ENCODE measurements around the gene UBLCP1. TPM values are rescaled to one million over a fixed set of nuclear protein-coding genes. Genes with fewer than 3 reads are reported as not detected.

Gene UBLCP1
- total and polyA plus RNA-seq, 3 donors from 2014 or later, result 29.6 to 39.1 (median 31.2) TPM

GRCh38 chr5:159310511-159310910 lies 47.4 kb downstream of the UBLCP1 start:
- no peaks in the 10 kb centered on the region for H3K27me3 ChIP-seq
- TF ChIP-seq POLR2A (IDR thresholded peaks at IDR 0.05) (no peak), CTCF (IDR thresholded peaks at IDR 0.05) (no peak)

GRCh38 chr5:159311063-159311462 lies 48.0 kb downstream of the UBLCP1 start:
- Histone ChIP-seq H3K27ac (no peak overlapping the region), H3K4me3 (no peak overlapping the region), H3K9me3 (no peaks in the 10 kb centered on the region), H3K27me3 (no peaks in the 10 kb centered on the region), H3K36me3 (ENCODE audit: low read depth, missing control alignments) (no peaks in the 10 kb centered on the region), H3K4me1 (peaks cover 4% of the 10 kb centered on the region)
- TF ChIP-seq POLR2A (IDR thresholded peaks at IDR 0.05), result no peak
- TF ChIP-seq CTCF (IDR thresholded peaks at IDR 0.05), result no peak
- no peak for DNase-seq
- intact Hi-C loops (cut with DNase I; ENCODE audit: low total_unique reads), result no loop called here
- WGBS, 2 donors, result 54 to 58% methylated on average over 7 of the region's 7 CpGs

More at GRCh38 chr5:159310511-159310910, 47.4 kb downstream of the UBLCP1 start:
- Histone ChIP-seq H3K4me1 (peaks cover 4% of the 10 kb centered on the region), H3K9me3 (no peaks in the 10 kb centered on the region), H3K36me3 (ENCODE audit: low read depth, missing control alignments) (no peaks in the 10 kb centered on the region), H3K4me3 (peak overlapping the region; percentile 20 to 29), H3K27ac (no peak overlapping the region)
- 9 to 14% methylated on average over 13 to 26 of the region's 26 CpGs for WGBS, 2 donors
- intact Hi-C loops (cut with DNase I; ENCODE audit: low total_unique reads), result no loop called here
- no peak for DNase-seq

- intact Hi-C loops (cut with DNase I; ENCODE audit: low total_unique reads), result no loop called here
- Histone ChIP-seq H3K27ac (no peak overlapping the region), H3K36me3 (ENCODE audit: low read depth, missing control alignments) (no peaks in the 10 kb centered on the region), H3K27me3 (no peaks in the 10 kb centered on the region), H3K4me1 (peaks cover 4% of the 10 kb centered on the region), H3K4me3 (no peak overlapping the region), H3K9me3 (no peaks in the 10 kb centered on the region)
- no peak for DNase-seq
- 58 to 71% methylated on average over 2 of the region's 2 CpGs for WGBS, 2 donors
- TF ChIP-seq POLR2A (IDR thresholded peaks at IDR 0.05), result no peak
- TF ChIP-seq CTCF (IDR thresholded peaks at IDR 0.05), result no peak
Measured at GRCh38 chr5:159313197-159313596, 50.1 kb downstream of the UBLCP1 start.

GRCh38 chr5:159316519-159317383 lies 53.7 kb downstream of the UBLCP1 start:
- peak; percentile 61 for DNase-seq
- Histone ChIP-seq H3K4me3 (no peak overlapping the region), H3K27ac (no peak overlapping the region), H3K27me3 (no peaks in the 10 kb centered on the region), H3K4me1 (no peaks in the 10 kb centered on the region), H3K36me3 (ENCODE audit: low read depth, missing control alignments) (no peaks in the 10 kb centered on the region), H3K9me3 (no peaks in the 10 kb centered on the region)
- intact Hi-C loops (cut with DNase I; ENCODE audit: low total_unique reads), result no loop called here
- WGBS, 2 donors, result 82 to 86% methylated on average over 9 of the region's 9 CpGs
- peak in 1 of 3 experiments; percentile 27 for TF ChIP-seq CTCF (IDR thresholded peaks at IDR 0.05)
- TF ChIP-seq POLR2A (IDR thresholded peaks at IDR 0.05), result no peak

Data from testis (tissue), 3 donors.